Smooth muscle cell (in vitro differentiated cells): ENCODE measurements around the gene NUAK2. TPM values are rescaled to one million over a fixed set of nuclear protein-coding genes. Genes with fewer than 3 reads are reported as not detected.

ENCODE experiments used
- DNase-seq: peaks from one replicate; lab custom pipeline; 2025; ENCODE audit not compliant: unreplicated experiment; lab: John Stamatoyannopoulos, UW
- H2AFZ ChIP-seq: fragments of 200-600 bp; sonication (generic); 2 replicates; pipeline ENCODE4 v1.6.0; 2016; ENCODE audit warnings: antibody characterized with exemption, low read depth, mild to moderate bottlenecking
- H3F3A ChIP-seq: fragments of 200-600 bp; sonication (generic); 2 replicates; pipeline ENCODE4 v1.6.0; 2017; ENCODE audit warnings: antibody characterized with exemption, low read depth
- H3K27ac ChIP-seq: fragments of 200-600 bp; sonication (generic); 2 replicates; pipeline ENCODE4 v1.5.1; 2016; ENCODE audit warnings: low read depth, mild to moderate bottlenecking
- H3K27me3 ChIP-seq: fragments of 200-600 bp; sonication (generic); 2 replicates; pipeline ENCODE4 v1.6.1; 2016; ENCODE audit warnings: low read depth, mild to moderate bottlenecking
- H3K36me3 ChIP-seq: fragments of 200-600 bp; sonication (generic); 2 replicates; pipeline ENCODE4 v1.5.1; 2016; ENCODE audit warnings: low read depth
- H3K4me1 ChIP-seq: fragments of 200-600 bp; sonication (generic); 2 replicates; pipeline ENCODE4 v1.5.1; 2016; ENCODE audit warnings: low read depth
- H3K4me2 ChIP-seq: fragments of 200-600 bp; sonication (generic); 2 replicates; pipeline ENCODE4 v1.6.0; 2016; ENCODE audit warnings: mild to moderate bottlenecking
- H3K4me3 ChIP-seq: fragments of 200-600 bp; sonication (generic); 2 replicates; pipeline ENCODE4 v1.5.1; 2016; ENCODE audit warnings: mild to moderate bottlenecking
- H3K79me2 ChIP-seq: fragments of 200-600 bp; sonication (generic); 2 replicates; pipeline ENCODE4 v1.6.0; 2016; ENCODE audit warnings: low read depth, mild to moderate bottlenecking
- H3K9ac ChIP-seq: fragments of 200-600 bp; sonication (generic); 2 replicates; pipeline ENCODE4 v1.6.0; 2016; ENCODE audit warnings: low read depth
- H3K9me3 ChIP-seq: fragments of 200-600 bp; sonication (generic); replicated peaks from 2 replicates; pipeline ENCODE4 v1.5.1; 2016; ENCODE audit warnings: low read depth
- H4K20me1 ChIP-seq: fragments of 200-600 bp; sonication (generic); 2 replicates; pipeline ENCODE4 v1.6.0; 2016; ENCODE audit warnings: low read depth
- CTCF ChIP-seq: fragments of 200-600 bp; sonication (generic); IDR thresholded peaks from 2 replicates; pipeline ENCODE4 v1.5.1; 2017; ENCODE audit warnings: borderline replicate concordance, mild to moderate bottlenecking, antibody characterized with exemption; ENCODE audit not compliant: insufficient read depth, poor library complexity, severe bottlenecking
- WGBS: methylation state at CpG from one replicate; pipeline ENCODE4 v1.1.7; 2016; ENCODE audit warnings: low lambda C conversion rate; 5-methylcytosine and 5-hydroxymethylcytosine counted together
- polyA plus RNA-seq: library from polyadenylated mRNA; unstranded; fragments of >200 nt; fragmentation: Nextera tagmentation; extraction: Ambion mirVana; gene quantifications from 2 replicates; pipeline ENCODE4 v1.2.1, GENCODE V29; 2016
- total RNA-seq: library from RNA; depleted of rRNA; stranded (reverse); fragments of >200 nt; gene quantifications from 2 replicates; pipeline ENCODE4 v1.2.3, GENCODE V29; 2014

The NUAK2 gene
- total and polyA plus RNA-seq, 2 experiments from 2014 or later = 11.3 to 15.8 TPM

- H2AFZ ChIP-seq = no peak overlapping the region
- no peak overlapping the region for H3K9ac ChIP-seq
- no peak overlapping the region for H3K4me2 ChIP-seq
- H3K4me3 ChIP-seq = no peak overlapping the region
- no peaks in the 10 kb centered on the region for H4K20me1 ChIP-seq
- H3K27ac ChIP-seq = no peak overlapping the region
- no peaks in the 10 kb centered on the region for H3F3A ChIP-seq
- no peaks in the 10 kb centered on the region for H3K79me2 ChIP-seq
- no peaks in the 10 kb centered on the region for H3K36me3 ChIP-seq
- no peak for DNase-seq
- H3K27me3 ChIP-seq = no peaks in the 10 kb centered on the region
- TF ChIP-seq CTCF = no peak
- H3K4me1 ChIP-seq = peaks cover 22% of the 10 kb centered on the region
- H3K9me3 ChIP-seq = no peaks in the 10 kb centered on the region
- WGBS = 86% methylated on average over 8 of the region's 8 CpGs
Observed at GRCh38 chr1:205276689-205277065, 44.9 kb downstream of the NUAK2 start.

GRCh38 chr1:205275916-205276688 is 45.4 kb downstream of the NUAK2 start:
- Histone ChIP-seq H3K9me3 (no peaks in the 10 kb centered on the region), H3K9ac (no peak overlapping the region), H3K36me3 (no peaks in the 10 kb centered on the region), H3K27me3 (no peaks in the 10 kb centered on the region), H3K4me1 (peaks cover 22% of the 10 kb centered on the region), H3F3A (no peaks in the 10 kb centered on the region), H4K20me1 (no peaks in the 10 kb centered on the region), H3K4me3 (no peak overlapping the region), H2AFZ (no peak overlapping the region), H3K27ac (no peak overlapping the region), H3K4me2 (no peak overlapping the region), H3K79me2 (no peaks in the 10 kb centered on the region)
- no peak for DNase-seq
- 87% methylated on average over 9 of the region's 9 CpGs for WGBS
- no peak for TF ChIP-seq CTCF

- H3K27me3 ChIP-seq = no peaks in the 10 kb centered on the region
- no peak overlapping the region for H2AFZ ChIP-seq
- H3K4me2 ChIP-seq = no peak overlapping the region
- peaks cover 22% of the 10 kb centered on the region for H3K4me1 ChIP-seq
- no peaks in the 10 kb centered on the region for H3K9me3 ChIP-seq
- H4K20me1 ChIP-seq = no peaks in the 10 kb centered on the region
- 90% methylated on average over 3 of the region's 3 CpGs for WGBS
- no peak for DNase-seq
- H3K36me3 ChIP-seq = no peaks in the 10 kb centered on the region
- TF ChIP-seq CTCF = no peak
- no peak overlapping the region for H3K4me3 ChIP-seq
- no peak overlapping the region for H3K9ac ChIP-seq
- no peaks in the 10 kb centered on the region for H3K79me2 ChIP-seq
- H3K27ac ChIP-seq = no peak overlapping the region
- no peaks in the 10 kb centered on the region for H3F3A ChIP-seq
Observed at GRCh38 chr1:205275133-205275532, 46.4 kb downstream of the NUAK2 start.

GRCh38 chr1:205274041-205274691 is 47.4 kb downstream of the NUAK2 start:
- Histone ChIP-seq H3K4me1 (peaks cover 22% of the 10 kb centered on the region), H3K4me3 (no peak overlapping the region), H3K36me3 (no peaks in the 10 kb centered on the region), H3F3A (no peaks in the 10 kb centered on the region), H4K20me1 (no peaks in the 10 kb centered on the region), H3K27me3 (no peaks in the 10 kb centered on the region), H3K79me2 (no peaks in the 10 kb centered on the region), H3K27ac (no peak overlapping the region), H3K4me2 (no peak overlapping the region), H3K9me3 (no peaks in the 10 kb centered on the region), H2AFZ (no peak overlapping the region), H3K9ac (no peak overlapping the region)
- DNase-seq = no peak
- 52% methylated on average over 8 of the region's 8 CpGs for WGBS
- TF ChIP-seq CTCF = no peak
